Natural killer cell (primary cell): ENCODE results near the gene HSDL2. TPM values are rescaled to one million over a fixed set of nuclear protein-coding genes. Genes with fewer than 3 reads are reported as not detected.

Source experiments
- ATAC-seq, 3 donors: fragments of 150-1000 bp in 2 of 3; fragments of 200-7000 bp in 1 of 3; cut with Tn5 transposase; 1 replicate in 1 of 3; 2 replicates in 2 of 3; pipeline ENCODE4 v1.10.0; 2021; ENCODE audit warnings: mild to moderate bottlenecking in 2 of 3, moderate library complexity in 2 of 3
- DNase-seq, 2 donors: peaks; one replicate each; pipeline versions ENCODE4 v3.0.0 to v3.0.0-alpha.2; 2013 to 2021; ENCODE audit warnings: mixed read lengths in 1 of 2
- H3K27ac ChIP-seq: one replicate; pipeline ENCODE4 v1.5.1; 2013; ENCODE audit warnings: mild to moderate bottlenecking, low read length
- H3K27me3 ChIP-seq: one replicate; pipeline ENCODE4 v1.6.1; 2013; ENCODE audit warnings: low read length; ENCODE audit not compliant: control insufficient read depth, insufficient read depth
- H3K36me3 ChIP-seq: one replicate; pipeline ENCODE4 v1.6.1; 2013; ENCODE audit warnings: low read length; ENCODE audit not compliant: control insufficient read depth, insufficient read depth
- H3K4me1 ChIP-seq: one replicate; pipeline ENCODE4 v1.6.1; 2013; ENCODE audit warnings: low read length; ENCODE audit not compliant: control insufficient read depth, insufficient read depth
- H3K4me3 ChIP-seq: one replicate; pipeline ENCODE4 v1.5.1; 2013; ENCODE audit warnings: low read length
- H3K9me3 ChIP-seq: one replicate; pipeline ENCODE4 v1.6.1; 2013; ENCODE audit warnings: low read length; ENCODE audit not compliant: control insufficient read depth, insufficient read depth
- H3K27ac Mint-ChIP-seq, 2 donors: one replicate each; pipeline ENCODE4 v1.8.0; 2022; ENCODE audit warnings: mild to moderate bottlenecking in 2 of 2, mixed read lengths in 2 of 2, moderate library complexity in 1 of 2
- H3K27me3 Mint-ChIP-seq, 2 donors: one replicate each; pipeline ENCODE4 v1.8.0; 2022; ENCODE audit warnings: low read depth in 2 of 2, mixed read lengths in 2 of 2
- H3K36me3 Mint-ChIP-seq: one replicate; pipeline ENCODE4 v1.8.0; 2022; ENCODE audit warnings: mixed read lengths
- H3K4me1 Mint-ChIP-seq, 2 donors: one replicate each; pipeline ENCODE4 v1.8.0; 2022; ENCODE audit warnings: mixed read lengths in 2 of 2
- H3K4me3 Mint-ChIP-seq: one replicate; pipeline ENCODE4 v1.8.0; 2022; ENCODE audit warnings: mild to moderate bottlenecking, moderate library complexity, mixed read lengths
- H3K9me3 Mint-ChIP-seq, 2 donors: one replicate each; pipeline ENCODE4 v1.8.0; 2022; ENCODE audit warnings: mixed read lengths in 2 of 2
- CTCF ChIP-seq: fragments of 200-600 bp; IDR thresholded peaks from one replicate; pipeline ENCODE4 v1.8.0; 2022; ENCODE audit warnings: antibody characterized with exemption
- WGBS: methylation state at CpG from one replicate; pipeline ENCODE4 v1.1.7; 2013; ENCODE audit warnings: missing lambda C conversion rate; ENCODE audit not compliant: insufficient coverage; 5-methylcytosine and 5-hydroxymethylcytosine counted together
- intact Hi-C: fragments of 100-400 bp; cut with micrococcal nuclease; formaldehyde crosslinking; loops from one replicate; pipeline ENCODE4 v1.14.2; 2022
- total RNA-seq, 4 donors: library from RNA; stranded (reverse); fragments of 120-200 nt in 1 of 4; gene quantifications; one replicate each; pipeline versions ENCODE4 v1.2.3 to v1.2.4, GENCODE V29; 2013 to 2022

The HSDL2 gene
- total RNA-seq, 3 donors from 2014 or later (not counting 1 experiment from before 2014, with no cell fraction given): 7.9 to 18.3 (median 8.6) TPM

- H3K27ac Mint-ChIP-seq: no peak overlapping the region
- H3K36me3 ChIP-seq: peaks cover 3% of the 10 kb centered on the region
- no peaks in the 10 kb centered on the region for H3K9me3 ChIP-seq
- no peaks in the 10 kb centered on the region for H3K9me3 Mint-ChIP-seq
- H3K4me1 ChIP-seq: no peaks in the 10 kb centered on the region
- no peak overlapping the region for H3K27ac ChIP-seq
- no peak for TF ChIP-seq CTCF
- H3K4me3 Mint-ChIP-seq: no peak overlapping the region
- DNase-seq (no peak), ATAC-seq (no peak)
- H3K4me3 ChIP-seq: no peak overlapping the region
- intact Hi-C loops: no loop called here
- H3K27me3 Mint-ChIP-seq: no peaks in the 10 kb centered on the region
- no peaks in the 10 kb centered on the region for H3K27me3 ChIP-seq
- WGBS: no CpG with 5 or more reads among the region's 1 CpG
- peaks cover 5% of the 10 kb centered on the region for H3K36me3 Mint-ChIP-seq
- no peaks in the 10 kb centered on the region for H3K4me1 Mint-ChIP-seq
Observed at GRCh38 chr9:112462855-112463254, 82.9 kb downstream of the HSDL2 start.

- H3K9me3 ChIP-seq: no peaks in the 10 kb centered on the region
- TF ChIP-seq CTCF: no peak
- Mint-ChIP-seq H3K27ac (no peak overlapping the region), H3K4me3 (no peak overlapping the region), H3K4me1 (no peaks in the 10 kb centered on the region), H3K36me3 (peaks cover 8% of the 10 kb centered on the region), H3K27me3 (no peaks in the 10 kb centered on the region), H3K9me3 (no peaks in the 10 kb centered on the region)
- 97% methylated on average over 4 of the region's 4 CpGs for WGBS
- H3K4me3 ChIP-seq: no peak overlapping the region
- peaks cover 3% of the 10 kb centered on the region for H3K36me3 ChIP-seq
- H3K27ac ChIP-seq: no peak overlapping the region
- DNase-seq (no peak), ATAC-seq (no peak)
- no peaks in the 10 kb centered on the region for H3K27me3 ChIP-seq
- no peaks in the 10 kb centered on the region for H3K4me1 ChIP-seq
- intact Hi-C loops: no loop called here
Observed at GRCh38 chr9:112465352-112465751, 85.4 kb downstream of the HSDL2 start.

- H3K27me3 ChIP-seq: no peaks in the 10 kb centered on the region
- H3K4me1 ChIP-seq: no peaks in the 10 kb centered on the region
- ATAC-seq: no peak
- no peak overlapping the region for H3K4me3 ChIP-seq
- H3K9me3 ChIP-seq: no peaks in the 10 kb centered on the region
- Mint-ChIP-seq H3K27me3 (no peaks in the 10 kb centered on the region), H3K4me1 (no peaks in the 10 kb centered on the region), H3K27ac (no peak overlapping the region), H3K4me3 (no peak overlapping the region), H3K9me3 (peaks cover 0 to under 1% of the 10 kb centered on the region in 2 donors), H3K36me3 (peaks cover 2% of the 10 kb centered on the region)
- H3K36me3 ChIP-seq: no peaks in the 10 kb centered on the region
- no peak for TF ChIP-seq CTCF
- intact Hi-C loops: no loop called here
- H3K27ac ChIP-seq: no peak overlapping the region
- WGBS: 81% methylated on average over 3 of the region's 3 CpGs
- DNase-seq: no peak
Observed at GRCh38 chr9:112472996-112473395, 93.1 kb downstream of the HSDL2 start.

GRCh38 chr9:112473986-112474385, 94.1 kb downstream of the HSDL2 start:
- H3K4me1 Mint-ChIP-seq: no peaks in the 10 kb centered on the region
- H3K27me3 Mint-ChIP-seq: no peaks in the 10 kb centered on the region
- 100% methylated on average over 2 of the region's 2 CpGs for WGBS
- no peak overlapping the region for H3K27ac Mint-ChIP-seq
- no peak overlapping the region for H3K27ac ChIP-seq
- H3K36me3 ChIP-seq: no peaks in the 10 kb centered on the region
- ATAC-seq: no peak
- peaks cover 0 to 3% of the 10 kb centered on the region in 2 donors for H3K9me3 Mint-ChIP-seq
- intact Hi-C loops: no loop called here
- H3K4me3 ChIP-seq: no peak overlapping the region
- TF ChIP-seq CTCF: no peak
- no peak for DNase-seq
- no peaks in the 10 kb centered on the region for H3K27me3 ChIP-seq
- no peaks in the 10 kb centered on the region for H3K36me3 Mint-ChIP-seq
- no peaks in the 10 kb centered on the region for H3K9me3 ChIP-seq
- H3K4me1 ChIP-seq: no peaks in the 10 kb centered on the region
- no peak overlapping the region for H3K4me3 Mint-ChIP-seq
